OCI-M2 (cell line): ENCODE results near the gene ANP32B.

Experiments
- DNase-seq: peaks from one replicate; lab custom pipeline; 2025; ENCODE audit not compliant: unreplicated experiment; lab: John Stamatoyannopoulos, UW

ANP32B gene

DNA sequence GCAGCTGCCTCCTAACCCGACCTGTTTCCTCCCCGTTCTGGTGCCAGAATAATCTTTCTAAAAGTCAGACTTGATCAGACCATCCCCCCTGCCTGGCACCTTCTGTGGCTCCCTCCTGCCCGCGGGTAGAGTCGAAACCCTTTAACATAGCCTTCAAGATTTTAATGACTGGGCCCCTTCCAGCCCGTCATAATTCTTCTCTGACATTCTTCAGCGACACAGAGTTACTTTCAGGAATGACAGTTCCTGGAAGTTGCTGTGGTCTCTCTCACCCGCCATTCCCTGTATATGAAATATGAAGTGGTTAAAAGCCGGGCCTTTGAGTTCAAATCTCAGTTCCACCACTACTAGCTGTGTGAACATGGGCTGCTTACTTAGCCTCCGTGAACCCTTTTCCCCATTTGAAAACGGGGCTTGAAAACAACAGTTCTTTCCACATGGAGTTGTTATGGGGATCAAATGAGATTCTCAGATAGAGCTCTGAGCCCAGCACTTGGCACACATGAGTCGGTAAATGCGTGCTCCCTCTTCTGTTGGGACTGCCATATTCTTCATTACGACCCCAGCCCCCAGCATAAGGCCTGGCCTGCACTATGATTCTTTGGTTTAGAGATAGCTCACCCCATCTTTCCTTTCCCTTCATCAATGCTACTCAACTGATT is 74.1 kb downstream of the ANP32B start:
- no peak for DNase-seq

GRCh38 chr9:98062161-98062560 is 79.0 kb downstream of the ANP32B start:
- DNase-seq: no peak

DNA sequence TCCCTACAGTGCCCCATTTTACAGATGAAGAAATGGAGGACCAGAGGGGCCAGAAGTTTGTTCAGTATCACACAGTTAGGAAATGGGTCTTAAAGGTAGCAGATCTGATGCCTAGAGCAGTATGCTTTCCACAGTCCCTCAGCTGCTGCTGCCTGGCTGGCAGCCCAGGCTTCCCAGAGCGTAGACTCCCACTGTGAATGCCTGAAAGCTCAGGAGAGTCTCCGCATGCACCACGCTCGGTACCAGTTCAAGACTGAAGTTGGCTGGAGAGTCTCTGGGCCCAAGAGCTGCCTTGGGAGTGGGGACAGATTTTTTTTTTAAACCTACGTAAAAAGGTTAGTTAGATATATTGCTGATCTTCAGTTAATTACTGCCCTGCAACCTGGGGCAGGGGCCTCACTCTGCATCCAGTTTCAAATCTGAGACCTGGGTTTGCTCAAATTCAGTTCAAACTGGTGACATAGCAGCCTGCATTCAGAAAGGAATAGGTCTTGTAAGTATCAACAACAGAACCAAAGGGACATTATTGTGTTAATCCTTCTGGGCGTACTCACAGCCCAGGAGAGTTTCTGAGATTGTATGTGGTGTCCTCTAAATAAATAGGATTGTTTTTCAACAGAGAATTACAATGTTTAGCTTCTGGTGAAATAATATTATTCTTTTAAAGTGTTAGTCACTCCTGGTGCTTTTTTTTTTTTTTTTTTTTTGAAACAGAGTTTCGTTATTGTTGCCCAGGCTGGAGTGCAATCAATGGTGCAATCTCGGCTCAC is 81.7 kb downstream of the ANP32B start:
- no peak for DNase-seq
